NCI-H1048 (cell line): ENCODE measurements around the gene ECSCR.
A peak's percentile ranks its signal among the peaks of the same experiment; 100 is the strongest.
"Not testable (repeated sequence)": the region's sequence is repeated elsewhere in the genome, so short reads cannot be mapped to it uniquely, and the experiment has no call there.

Experiments
- DNase-seq: peaks from one replicate; lab custom pipeline; 2025; lab: John Stamatoyannopoulos, UW

The ECSCR gene

GRCh38 chr5:139462586-139463276 is at the start of gene ECSCR:
ECSCR (minus strand) TSS chr5:139462743; CDS start chr5:139462670, 73 bp downstream.
- DNase-seq, result no peak

GRCh38 chr5:139504722-139505121 is 42.2 kb upstream of the ECSCR start:
- not testable (repeated sequence) for DNase-seq

GRCh38 chr5:139503879-139504278 is 41.3 kb upstream of the ECSCR start:
- DNase-seq, result not testable (repeated sequence)

- DNase-seq, result not testable (repeated sequence)
Observed at GRCh38 chr5:139503036-139503817, 40.7 kb upstream of the ECSCR start.

GRCh38 chr5:139501381-139501780 is 38.8 kb upstream of the ECSCR start:
- no peak for DNase-seq

- no peak for DNase-seq
Observed at GRCh38 chr5:139495638-139496435, 33.3 kb upstream of the ECSCR start.

GRCh38 chr5:139494832-139495231 is 32.3 kb upstream of the ECSCR start:
- DNase-seq, result no peak

- no peak for DNase-seq
Observed at GRCh38 chr5:139494256-139494655, 31.7 kb upstream of the ECSCR start.

- no peak for DNase-seq
Observed at GRCh38 chr5:139492700-139493192, 30.2 kb upstream of the ECSCR start.

- no peak for DNase-seq
Observed at GRCh38 chr5:139488260-139488659, 25.7 kb upstream of the ECSCR start.

- DNase-seq, result no peak
Observed at GRCh38 chr5:139486201-139486600, 23.7 kb upstream of the ECSCR start.

GRCh38 chr5:139482890-139483208 is 20.3 kb upstream of the ECSCR start:
- DNase-seq, result not testable (repeated sequence)

- DNase-seq, result peak; percentile 76
Observed at GRCh38 chr5:139482050-139482889, 19.7 kb upstream of the ECSCR start, which contains the start of gene STING1. STING1 (minus strand) TSS chr5:139482758; CDS start chr5:139481704, 1,054 bp downstream.

GRCh38 chr5:139481580-139482049 is 19.1 kb upstream of the ECSCR start:
- DNase-seq, result no peak

GRCh38 chr5:139481122-139481533 is 18.6 kb upstream of the ECSCR start:
- no peak for DNase-seq

GRCh38 chr5:139479729-139480128 is 17.2 kb upstream of the ECSCR start:
- DNase-seq, result not testable (repeated sequence)

- not testable (repeated sequence) for DNase-seq
Observed at GRCh38 chr5:139478657-139479423, 16.3 kb upstream of the ECSCR start.

- no peak for DNase-seq
Observed at GRCh38 chr5:139475865-139476617, 13.5 kb upstream of the ECSCR start.

GRCh38 chr5:139474890-139475791 is 12.6 kb upstream of the ECSCR start:
- no peak for DNase-seq
